Left ventricle myocardium inferior (tissue), 1 donor: ENCODE measurements around the gene GNAT1. TPM values are rescaled to one million over a fixed set of nuclear protein-coding genes. Genes with fewer than 3 reads are reported as not detected.

Source experiments
- DNase-seq: peaks from one replicate; pipeline ENCODE4 v3.0.0-alpha.2; 2020
- H3K27ac ChIP-seq: fragments of 200-600 bp; replicated peaks from 2 replicates; pipeline ENCODE4 v1.8.0; 2021
- H3K27me3 ChIP-seq: fragments of 200-600 bp; 2 replicates; pipeline ENCODE4 v1.8.0; 2021; ENCODE audit warnings: low read depth
- H3K36me3 ChIP-seq: fragments of 200-600 bp; 2 replicates; pipeline ENCODE4 v1.8.0; 2021
- H3K4me1 ChIP-seq: fragments of 200-600 bp; 2 replicates; pipeline ENCODE4 v1.8.0; 2021
- H3K4me3 ChIP-seq: fragments of 200-600 bp; 2 replicates; pipeline ENCODE4 v1.8.0; 2021; ENCODE audit warnings: mild to moderate bottlenecking, moderate library complexity
- H3K9me3 ChIP-seq: fragments of 200-600 bp; replicated peaks from 2 replicates; pipeline ENCODE4 v1.8.0; 2021
- CTCF ChIP-seq: fragments of 200-600 bp; IDR thresholded peaks from 2 replicates; pipeline ENCODE4 v1.8.0; 2021; ENCODE audit warnings: antibody characterized with exemption, mild to moderate bottlenecking, borderline replicate concordance
- intact Hi-C: fragments of 100-400 bp; cut with micrococcal nuclease; formaldehyde crosslinking; loops from one replicate; pipeline ENCODE4 v1.11.0; 2022
- total RNA-seq: library from RNA; stranded (reverse); fragmentation: NEBNext Ultra II Directional; extraction: Animal tissue kit (Norgen Biotek cat#: 25700); gene quantifications from one replicate; pipeline ENCODE4 v1.2.1, GENCODE V29; 2021
- donor health status: DM: no; HTN: yes; CAD: no; lungs with severe emphysema.

GNAT1 gene
- total RNA-seq, 1 donor from 2014 or later = not detected

- Histone ChIP-seq H3K4me3 (no peak overlapping the region), H3K9me3 (no peaks in the 10 kb centered on the region), H3K27me3 (no peaks in the 10 kb centered on the region), H3K27ac (peak overlapping the region; percentile 88), H3K4me1 (peaks cover 84% of the 10 kb centered on the region), H3K36me3 (peaks cover 6% of the 10 kb centered on the region)
- TF ChIP-seq CTCF = no peak
- DNase-seq = no peak
- intact Hi-C loops = no loop called here
Observed at GRCh38 chr3:50169858-50170257, 21.6 kb upstream of the GNAT1 start.

- intact Hi-C loops = no loop called here
- Histone ChIP-seq H3K36me3 (peaks cover 6% of the 10 kb centered on the region), H3K4me3 (no peak overlapping the region), H3K9me3 (no peaks in the 10 kb centered on the region), H3K4me1 (peaks cover 75% of the 10 kb centered on the region), H3K27ac (peak overlapping the region; percentile 88), H3K27me3 (no peaks in the 10 kb centered on the region)
- no peak for TF ChIP-seq CTCF
- DNase-seq = peak; percentile 55
Observed at GRCh38 chr3:50170689-50171088, 20.7 kb upstream of the GNAT1 start.

DNA sequence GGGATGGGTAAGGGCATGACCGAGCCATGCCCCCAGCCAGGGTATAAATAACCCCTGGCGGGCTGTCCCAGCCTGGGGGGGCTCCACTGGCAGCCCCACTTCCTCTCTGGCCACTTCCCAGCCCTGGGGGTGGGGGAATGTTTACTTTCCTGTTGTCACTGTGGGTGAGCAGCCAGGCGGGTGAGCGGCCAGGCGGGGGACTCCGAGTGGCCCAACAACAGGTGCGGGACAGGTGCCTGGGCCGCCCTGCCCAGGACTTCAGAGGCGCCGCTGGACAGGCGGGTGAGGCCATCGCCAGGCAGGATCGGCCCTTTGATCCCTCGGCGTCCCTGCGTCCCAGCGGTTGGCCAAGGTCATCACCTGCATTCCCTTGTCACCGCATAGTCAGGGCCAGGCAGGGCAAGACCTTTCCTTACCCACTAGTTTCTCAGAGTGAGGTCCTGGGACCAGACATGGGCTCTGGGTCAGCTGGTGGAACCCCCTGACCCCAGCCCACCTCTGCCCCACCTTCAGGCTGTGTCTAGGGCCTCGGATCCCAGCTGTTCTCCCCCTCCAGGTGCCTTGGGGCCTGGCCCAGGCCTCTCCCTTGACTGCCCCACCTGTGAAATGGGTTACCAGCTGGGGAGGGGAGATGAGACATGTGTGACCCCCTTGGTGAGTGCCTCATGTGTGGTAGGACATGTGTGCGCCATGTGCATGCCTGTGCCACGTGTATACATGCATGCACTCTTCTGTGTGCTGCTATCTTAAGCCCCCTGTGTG is 19.7 kb upstream of the GNAT1 start:
- intact Hi-C loops = no loop called here
- Histone ChIP-seq H3K27ac (peak overlapping the region; percentile 88), H3K4me1 (peaks cover 65% of the 10 kb centered on the region), H3K36me3 (peaks cover 6% of the 10 kb centered on the region), H3K27me3 (no peaks in the 10 kb centered on the region), H3K9me3 (no peaks in the 10 kb centered on the region), H3K4me3 (no peak overlapping the region)
- no peak for DNase-seq
- TF ChIP-seq CTCF = no peak

GRCh38 chr3:50172626-50173220 is 18.7 kb upstream of the GNAT1 start:
- H3K4me1 ChIP-seq = peaks cover 55% of the 10 kb centered on the region
- intact Hi-C loops = no loop called here
- no peak overlapping the region for H3K4me3 ChIP-seq
- H3K27ac ChIP-seq = peak overlapping the region; percentile 30
- H3K27me3 ChIP-seq = no peaks in the 10 kb centered on the region
- peak; percentile 41 for DNase-seq
- peaks cover 6% of the 10 kb centered on the region for H3K36me3 ChIP-seq
- H3K9me3 ChIP-seq = no peaks in the 10 kb centered on the region
- no peak for TF ChIP-seq CTCF

DNA sequence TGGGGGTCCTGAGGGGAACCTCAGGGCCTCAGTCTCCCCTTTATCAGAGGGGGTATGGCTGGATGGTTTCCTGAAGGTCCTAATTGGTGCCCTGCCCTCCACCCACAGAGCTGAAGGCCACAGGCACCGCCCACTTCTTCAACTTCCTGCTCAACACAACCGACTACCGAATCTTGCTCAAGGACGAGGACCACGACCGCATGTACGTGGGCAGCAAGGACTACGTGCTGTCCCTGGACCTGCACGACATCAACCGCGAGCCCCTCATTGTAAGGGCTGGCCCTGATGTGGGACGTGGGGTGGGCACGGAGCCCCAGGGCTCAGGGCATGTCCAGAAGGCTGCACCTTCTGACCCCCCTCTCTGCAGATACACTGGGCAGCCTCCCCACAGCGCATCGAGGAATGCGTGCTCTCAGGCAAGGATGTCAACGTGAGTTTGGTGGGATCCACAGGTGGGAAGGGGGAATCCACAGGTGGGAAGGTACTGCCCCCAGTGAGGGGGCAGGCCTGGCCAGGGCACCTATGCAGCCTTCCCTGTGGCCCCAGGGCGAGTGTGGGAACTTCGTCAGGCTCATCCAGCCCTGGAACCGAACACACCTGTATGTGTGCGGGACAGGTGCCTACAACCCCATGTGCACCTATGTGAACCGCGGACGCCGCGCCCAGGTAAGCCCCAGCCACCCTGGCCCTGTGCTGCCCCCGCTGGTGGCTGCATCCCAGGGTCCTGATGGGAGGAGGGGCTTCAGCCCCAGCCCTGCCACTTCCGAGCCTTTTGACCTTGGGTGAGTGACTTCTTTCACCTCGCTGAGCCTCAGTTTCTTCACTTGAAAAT is 17.5 kb upstream of the GNAT1 start:
- intact Hi-C loops = no loop called here
- no peak for TF ChIP-seq CTCF
- H3K4me1 ChIP-seq = peaks cover 43% of the 10 kb centered on the region
- peaks cover 6% of the 10 kb centered on the region for H3K36me3 ChIP-seq
- DNase-seq = no peak
- H3K4me3 ChIP-seq = no peak overlapping the region
- H3K27me3 ChIP-seq = no peaks in the 10 kb centered on the region
- H3K9me3 ChIP-seq = no peaks in the 10 kb centered on the region
- H3K27ac ChIP-seq = no peak overlapping the region
